Measurements from ENCODE around the gene CYS1.

GRCh38 chr2:10009271-10009810 is 70.9 kb downstream of the CYS1 start:
- TF ChIP-seq ZNF274 (IDR thresholded peaks at IDR 0.05; ENCODE audit: low read depth, low read length) (no peak), ZBTB33 (IDR thresholded peaks at IDR 0.05; ENCODE audit: extremely low read depth, insufficient replicate concordance, low read length) (no peak), CTCF (IDR thresholded peaks at IDR 0.05 in 2 of 3, conservative IDR thresholded peaks at IDR 0.05 in 1 of 3; ENCODE audit: borderline replicate concordance in 1 of 3, insufficient read depth in 1 of 3, low read depth in 2 of 3, low read length in 2 of 3) (no peak), FOSL1 (IDR thresholded peaks at IDR 0.05; ENCODE audit: low read depth) (no peak), EZH2 (IDR thresholded peaks at IDR 0.05) (no peak), CEBPB (IDR thresholded peaks at IDR 0.05; ENCODE audit: low read depth) (no peak), POLR2A (IDR thresholded peaks at IDR 0.05; ENCODE audit: borderline replicate concordance, extremely low read depth, insufficient read depth, insufficient read length) (no peak), YY1 (IDR thresholded peaks at IDR 0.05; ENCODE audit: extremely low read depth, insufficient replicate concordance, low read depth, low read length) (no peak), POLR2AphosphoS5 (IDR thresholded peaks at IDR 0.05; ENCODE audit: low read depth, low read length) (no peak), JUND (IDR thresholded peaks at IDR 0.05) (no peak)
